Mesangial cell (primary cell): Measurements from ENCODE around the gene ZBP1. TPM values are rescaled to one million over a fixed set of nuclear protein-coding genes. Genes with fewer than 3 reads are reported as not detected.

Source experiments
- total RNA-seq: library from RNA; depleted of rRNA; stranded (reverse); fragments of >200 nt; gene quantifications from 2 replicates; pipeline ENCODE4 v1.2.3, GENCODE V29; 2015

ZBP1 gene, protein sequence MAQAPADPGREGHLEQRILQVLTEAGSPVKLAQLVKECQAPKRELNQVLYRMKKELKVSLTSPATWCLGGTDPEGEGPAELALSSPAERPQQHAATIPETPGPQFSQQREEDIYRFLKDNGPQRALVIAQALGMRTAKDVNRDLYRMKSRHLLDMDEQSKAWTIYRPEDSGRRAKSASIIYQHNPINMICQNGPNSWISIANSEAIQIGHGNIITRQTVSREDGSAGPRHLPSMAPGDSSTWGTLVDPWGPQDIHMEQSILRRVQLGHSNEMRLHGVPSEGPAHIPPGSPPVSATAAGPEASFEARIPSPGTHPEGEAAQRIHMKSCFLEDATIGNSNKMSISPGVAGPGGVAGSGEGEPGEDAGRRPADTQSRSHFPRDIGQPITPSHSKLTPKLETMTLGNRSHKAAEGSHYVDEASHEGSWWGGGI
- total RNA-seq, result not detected in 2 replicates

GRCh38 chr20:57620274-57620990 is at the start of gene ZBP1:
Gene ZBP1, minus strand, starts transcription at chr20:57620426. Its CDS starts 131 bp downstream, at chr20:57620295.

GRCh38 chr20:57560554-57561355 is 59.5 kb downstream of the ZBP1 start, which contains the start of gene PCK1:
Gene PCK1, plus strand, starts transcription at chr20:57561110. Its CDS starts 302 bp downstream, at chr20:57561412.

Other genes with a start within 250 kb of the ZBP1 start
- gene RBM38, start 229.0 kb downstream of the ZBP1 start, total RNA-seq, result 39.8 and 40.9 TPM in 2 replicates
- under 0.01 TPM in 1 of 2 replicates, not detected in the other for gene CTCFL, start 95.3 kb downstream of the ZBP1 start, total RNA-seq
- gene PCK1, start 59.3 kb downstream of the ZBP1 start, total RNA-seq, result not detected in 2 replicates
- gene PMEPA1, start 89.6 kb upstream of the ZBP1 start, total RNA-seq, result 74.0 and 109 TPM in 2 replicates